Activated T-helper 17 cell treated with anti-CD3 and anti-CD28 coated beads, Interleukin-2, amount 50 U/mL, for 72 hours (primary cell): ENCODE data around the gene GRM2. TPM values are rescaled to one million over a fixed set of nuclear protein-coding genes. Genes with fewer than 3 reads are reported as not detected.

ENCODE experiments used
- ATAC-seq: fragments of 150-1000 bp; cut with Tn5 transposase; replicated peaks from 2 replicates; pipeline ENCODE4 v1.10.0; 2021; ENCODE audit warnings: mild to moderate bottlenecking, moderate library complexity
- H3K27ac Mint-ChIP-seq: one replicate; pipeline ENCODE4 v1.8.0; 2022; ENCODE audit warnings: mixed read lengths
- H3K27me3 Mint-ChIP-seq: one replicate; pipeline ENCODE4 v1.8.0; 2022; ENCODE audit warnings: mixed read lengths
- H3K36me3 Mint-ChIP-seq: one replicate; pipeline ENCODE4 v1.8.0; 2022; ENCODE audit warnings: low read depth, mild to moderate bottlenecking, mixed read lengths
- H3K4me1 Mint-ChIP-seq: one replicate; pipeline ENCODE4 v1.8.0; 2022; ENCODE audit warnings: mixed read lengths
- H3K4me3 Mint-ChIP-seq: one replicate; pipeline ENCODE4 v1.8.0; 2022; ENCODE audit warnings: mild to moderate bottlenecking, mixed read lengths
- H3K9me3 Mint-ChIP-seq: one replicate; pipeline ENCODE4 v1.8.0; 2022; ENCODE audit warnings: mixed read lengths
- total RNA-seq, 2 donors: library from RNA; stranded (reverse); gene quantifications; one replicate each; pipeline ENCODE4 v1.2.3, GENCODE V29; 2022

Gene GRM2
- total RNA-seq, 2 donors from 2014 or later: 0.45 to 0.73 TPM

DNA sequence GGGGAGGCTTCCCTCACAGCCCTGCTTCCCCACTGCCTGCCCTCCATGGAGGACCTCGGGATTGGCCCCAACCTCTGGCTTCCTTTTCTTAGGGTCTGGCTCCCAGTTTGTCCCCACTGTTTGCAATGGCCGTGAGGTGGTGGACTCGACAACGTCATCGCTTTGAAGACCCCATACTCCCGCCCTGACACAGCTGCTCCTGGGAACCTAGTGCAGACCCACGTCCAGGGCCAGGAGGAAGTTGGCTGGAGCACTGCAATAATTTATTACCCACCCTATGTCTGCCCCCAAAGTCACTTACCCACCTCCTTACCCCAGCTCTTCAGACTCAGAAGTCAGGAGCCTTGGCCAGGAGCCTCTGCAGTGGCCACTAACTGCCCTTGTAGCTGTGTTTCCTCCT lies 11.1 kb downstream of the GRM2 start:
- no peak for ATAC-seq

DNA sequence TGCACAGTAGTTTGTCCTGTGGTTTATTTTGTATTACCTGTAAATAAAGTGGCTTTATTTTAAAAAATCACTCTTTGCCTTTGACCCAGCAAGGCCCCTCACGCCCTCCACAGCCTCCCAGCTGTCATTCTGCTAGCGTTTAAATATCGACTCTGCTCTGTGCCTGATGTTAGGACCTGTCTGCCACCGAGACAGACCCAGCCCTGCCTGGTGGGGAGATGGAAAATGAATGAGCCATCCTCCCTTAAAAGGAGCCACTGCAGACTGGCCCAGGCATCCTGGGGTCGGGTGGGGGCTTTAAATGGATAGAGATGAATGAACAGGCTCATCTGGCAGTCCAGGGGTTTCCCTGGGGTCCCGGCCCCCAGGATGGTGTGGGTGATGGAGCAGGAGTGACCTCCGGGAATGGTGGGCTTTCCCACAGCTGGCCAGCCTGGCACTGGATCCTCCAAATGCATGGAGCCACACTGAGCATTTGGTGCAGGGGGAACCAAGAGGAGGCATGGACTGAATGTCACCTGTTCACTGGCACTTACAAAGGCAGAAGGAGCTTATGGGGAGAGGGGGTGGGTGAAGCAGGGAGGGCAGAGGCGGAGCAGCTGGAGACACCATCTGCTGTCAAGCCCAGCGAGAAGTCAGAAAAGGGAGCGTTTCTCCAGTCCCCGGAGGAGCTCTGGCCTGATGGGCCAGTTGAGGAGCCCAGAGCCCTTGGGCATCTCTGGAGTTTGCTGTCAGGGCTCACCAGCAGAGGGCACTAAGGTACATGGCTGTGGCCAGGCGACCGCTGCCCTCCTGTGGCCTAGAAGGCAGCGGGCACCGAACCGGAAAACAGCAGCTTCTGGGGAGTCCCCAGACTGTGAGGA lies 11.9 kb downstream of the GRM2 start:
- Mint-ChIP-seq H3K27me3 (no peaks in the 10 kb centered on the region), H3K27ac (peak overlapping the region; percentile 46), H3K36me3 (no peaks in the 10 kb centered on the region), H3K4me1 (peaks cover 17% of the 10 kb centered on the region), H3K4me3 (no peak overlapping the region), H3K9me3 (no peaks in the 10 kb centered on the region)
- ATAC-seq: peak; percentile 96

More for the DNA sequence above, 11.1 kb downstream of the GRM2 start:
- Mint-ChIP-seq H3K9me3 (no peaks in the 10 kb centered on the region), H3K36me3 (no peaks in the 10 kb centered on the region), H3K27me3 (no peaks in the 10 kb centered on the region), H3K4me3 (no peak overlapping the region), H3K4me1 (peaks cover 17% of the 10 kb centered on the region), H3K27ac (no peak overlapping the region)

DNA sequence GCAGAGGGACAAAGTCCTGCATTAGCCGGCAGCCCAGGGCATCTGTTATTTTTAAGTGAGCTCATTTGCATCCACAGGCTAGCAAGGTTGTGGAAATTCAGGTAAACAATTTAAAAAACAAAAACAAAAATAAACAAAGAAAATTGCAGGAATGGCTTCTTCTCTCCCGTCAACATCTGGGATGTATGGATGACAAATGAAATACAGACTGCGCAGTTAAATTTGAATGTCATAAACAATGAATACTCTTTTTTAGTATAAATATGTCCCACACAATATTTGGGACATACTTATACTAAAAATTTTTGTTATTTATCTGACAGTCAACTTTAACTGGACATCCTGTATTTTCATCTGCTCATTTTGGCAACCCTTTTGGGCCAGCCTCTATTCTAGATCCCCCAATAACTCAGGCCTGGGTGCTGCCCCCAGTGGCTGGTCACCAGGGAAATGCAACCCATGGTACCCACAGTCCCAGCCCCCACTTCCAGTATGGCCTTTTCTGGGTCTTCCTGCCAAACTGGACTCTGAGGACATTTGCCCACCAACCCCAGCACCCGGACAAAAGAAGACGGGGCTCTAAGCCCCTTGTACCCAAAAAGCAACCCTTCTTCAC lies 12.7 kb downstream of the GRM2 start:
- no peak for ATAC-seq
- Mint-ChIP-seq H3K36me3 (no peaks in the 10 kb centered on the region), H3K27ac (peak overlapping the region; percentile 46)

DNA sequence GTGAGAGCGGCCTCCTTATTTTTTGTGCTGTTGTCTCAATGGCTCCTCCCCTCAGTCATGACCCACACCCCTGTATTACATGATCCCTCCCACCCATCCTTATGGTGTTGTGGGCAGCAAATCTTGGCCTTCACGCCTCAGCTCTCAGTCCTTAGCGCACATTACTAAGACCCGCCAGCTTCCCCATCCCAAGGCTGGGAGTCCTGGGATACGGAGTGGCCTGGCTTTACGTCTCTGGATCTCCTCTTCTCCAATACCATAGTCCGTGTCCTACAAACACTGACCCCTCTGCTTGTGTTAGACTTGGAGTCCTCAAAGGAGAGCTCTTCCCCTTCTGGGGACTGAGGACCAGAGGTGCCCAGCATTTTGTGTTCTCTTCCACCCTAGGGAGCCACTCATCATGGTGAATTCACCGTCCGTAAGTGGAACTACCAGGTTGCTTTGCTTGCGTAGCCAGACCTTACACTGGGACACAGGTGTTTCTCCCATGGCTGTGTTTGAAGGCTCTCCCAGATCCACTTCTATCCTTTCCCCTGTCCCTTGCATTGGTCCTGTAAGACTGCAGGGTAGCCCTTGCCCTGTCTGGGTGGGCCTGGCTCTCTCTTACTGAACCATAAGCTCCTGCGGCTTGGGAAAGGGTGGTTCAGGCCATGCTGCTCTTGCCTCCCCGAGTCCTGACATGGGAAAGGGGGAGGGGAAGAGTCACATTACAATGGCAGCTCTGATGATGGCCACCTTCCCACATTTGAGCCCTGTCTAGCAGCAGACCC lies 13.6 kb downstream of the GRM2 start:
- Mint-ChIP-seq H3K27me3 (no peaks in the 10 kb centered on the region), H3K36me3 (no peaks in the 10 kb centered on the region), H3K27ac (peak overlapping the region; percentile 71), H3K4me1 (peaks cover 17% of the 10 kb centered on the region), H3K9me3 (no peaks in the 10 kb centered on the region), H3K4me3 (no peak overlapping the region)
- no peak for ATAC-seq

More for the DNA sequence above, 12.7 kb downstream of the GRM2 start:
- no peaks in the 10 kb centered on the region for H3K27me3 Mint-ChIP-seq
- no peak overlapping the region for H3K4me3 Mint-ChIP-seq
- H3K9me3 Mint-ChIP-seq: no peaks in the 10 kb centered on the region
- peaks cover 17% of the 10 kb centered on the region for H3K4me1 Mint-ChIP-seq

DNA sequence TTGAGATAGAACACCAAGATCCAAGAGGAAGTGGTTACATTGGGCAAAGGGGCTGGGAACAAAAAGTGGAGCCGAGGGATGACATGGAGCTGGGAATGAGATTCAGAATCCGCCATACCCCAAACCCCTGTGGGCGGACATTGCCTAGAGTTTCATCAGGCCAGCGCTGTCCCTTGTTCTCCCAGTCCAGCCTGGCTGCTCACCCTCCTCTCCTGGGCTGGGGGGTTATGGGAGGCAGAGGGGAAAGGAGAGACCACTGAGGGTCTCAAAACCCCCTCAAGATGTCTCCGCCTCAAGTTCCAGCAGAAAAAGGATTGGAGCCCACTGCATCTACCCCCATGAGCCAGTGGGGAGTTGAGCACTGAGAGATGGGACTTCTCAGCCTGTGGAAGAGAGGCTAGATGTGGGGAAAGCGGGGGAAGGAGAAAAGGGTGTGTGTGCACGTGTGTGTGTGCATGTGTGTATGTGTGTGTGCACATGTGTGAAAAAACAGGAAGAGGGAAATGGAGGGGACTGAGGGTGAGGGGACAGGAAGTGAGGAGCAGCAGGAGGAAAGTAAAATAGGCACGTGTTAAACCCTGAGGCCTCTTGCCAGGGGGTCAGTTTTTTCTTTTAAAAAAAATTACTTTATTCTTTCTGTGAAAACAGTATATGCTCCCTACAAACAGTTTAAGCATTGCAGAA lies 14.3 kb downstream of the GRM2 start:
- no peaks in the 10 kb centered on the region for H3K27me3 Mint-ChIP-seq
- H3K4me1 Mint-ChIP-seq: peaks cover 17% of the 10 kb centered on the region
- no peaks in the 10 kb centered on the region for H3K9me3 Mint-ChIP-seq
- no peaks in the 10 kb centered on the region for H3K36me3 Mint-ChIP-seq
- ATAC-seq: no peak
- H3K4me3 Mint-ChIP-seq: no peak overlapping the region
- H3K27ac Mint-ChIP-seq: peak overlapping the region; percentile 71

DNA sequence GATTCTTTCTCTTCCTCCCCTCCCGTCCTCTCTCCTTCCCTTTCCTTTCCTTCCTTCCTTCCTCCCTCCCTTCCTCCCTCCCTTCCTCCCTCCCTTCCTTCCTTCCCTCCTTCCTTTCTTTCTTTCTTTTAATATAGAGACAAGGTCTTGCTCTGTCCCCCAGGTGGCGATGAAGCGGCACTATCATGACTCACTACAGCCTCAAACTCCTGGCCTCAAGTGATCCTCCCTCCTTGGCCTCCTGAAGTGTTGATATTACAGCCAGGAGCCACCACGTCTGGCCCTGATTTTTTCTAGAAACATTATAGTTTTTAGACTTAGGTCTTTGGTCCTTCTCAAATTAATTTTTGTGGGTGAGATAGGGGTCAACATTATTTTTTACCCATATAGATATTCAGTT lies 15.5 kb downstream of the GRM2 start:
- ATAC-seq: peak; percentile 22
- Mint-ChIP-seq H3K9me3 (no peaks in the 10 kb centered on the region), H3K27ac (no peak overlapping the region), H3K27me3 (no peaks in the 10 kb centered on the region), H3K4me3 (no peak overlapping the region), H3K36me3 (no peaks in the 10 kb centered on the region), H3K4me1 (peaks cover 17% of the 10 kb centered on the region)

DNA sequence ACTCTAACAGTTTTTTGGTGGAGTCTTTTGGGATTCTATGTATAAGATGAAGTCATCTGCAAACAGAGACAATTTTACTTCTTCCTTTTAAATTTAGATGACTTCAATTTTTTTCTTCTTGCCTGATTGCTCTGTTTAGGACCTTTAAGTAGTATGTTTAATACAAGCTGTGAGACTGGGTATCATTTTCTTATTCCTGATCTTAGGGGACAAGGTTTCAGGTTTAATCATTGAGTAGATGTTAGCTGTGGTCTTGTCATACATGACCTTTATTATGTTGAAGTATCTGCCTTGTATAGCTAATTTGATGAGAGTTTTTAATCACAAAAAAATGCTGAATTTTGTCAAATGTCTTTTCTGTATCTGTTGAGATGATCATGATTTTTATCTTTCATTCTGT lies 20.6 kb downstream of the GRM2 start:
- peak; percentile 77 for ATAC-seq
- no peak overlapping the region for H3K27ac Mint-ChIP-seq
- H3K9me3 Mint-ChIP-seq: no peaks in the 10 kb centered on the region
- H3K4me3 Mint-ChIP-seq: no peak overlapping the region
- H3K27me3 Mint-ChIP-seq: peaks cover 4% of the 10 kb centered on the region
- H3K4me1 Mint-ChIP-seq: peaks cover 10% of the 10 kb centered on the region
- no peaks in the 10 kb centered on the region for H3K36me3 Mint-ChIP-seq

DNA sequence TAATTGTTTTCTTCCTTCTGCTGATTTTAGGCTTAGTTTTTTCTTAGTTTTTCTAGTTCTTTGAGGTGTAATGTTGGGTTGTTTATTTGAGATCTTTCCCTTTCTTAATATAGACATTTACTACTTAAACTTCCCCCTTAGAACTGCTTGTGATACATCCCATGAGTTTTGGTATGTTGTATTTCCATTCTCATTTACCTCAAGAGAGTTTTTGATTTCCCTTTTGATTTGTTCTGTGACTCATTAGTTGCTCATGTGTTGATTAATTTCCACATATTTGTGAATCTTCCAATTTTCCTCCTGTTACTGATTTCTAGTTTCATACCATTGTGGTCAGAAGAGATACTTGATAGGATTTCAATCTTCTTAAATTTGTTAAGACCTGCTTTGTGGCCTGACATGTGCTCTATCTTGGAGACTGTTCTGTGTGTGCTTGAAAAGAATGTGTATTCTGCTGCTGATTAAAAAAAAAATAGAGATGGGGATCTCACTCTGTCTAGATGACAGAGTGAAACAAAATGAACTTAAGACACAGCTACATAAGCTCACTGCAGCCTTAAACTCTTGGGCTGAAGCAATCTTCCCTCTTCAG lies 22.3 kb downstream of the GRM2 start:
- Mint-ChIP-seq H3K27ac (no peak overlapping the region), H3K9me3 (no peaks in the 10 kb centered on the region), H3K4me3 (no peak overlapping the region), H3K4me1 (peaks cover 14% of the 10 kb centered on the region), H3K36me3 (no peaks in the 10 kb centered on the region), H3K27me3 (peaks cover 4% of the 10 kb centered on the region)
- ATAC-seq: peak; percentile 69

DNA sequence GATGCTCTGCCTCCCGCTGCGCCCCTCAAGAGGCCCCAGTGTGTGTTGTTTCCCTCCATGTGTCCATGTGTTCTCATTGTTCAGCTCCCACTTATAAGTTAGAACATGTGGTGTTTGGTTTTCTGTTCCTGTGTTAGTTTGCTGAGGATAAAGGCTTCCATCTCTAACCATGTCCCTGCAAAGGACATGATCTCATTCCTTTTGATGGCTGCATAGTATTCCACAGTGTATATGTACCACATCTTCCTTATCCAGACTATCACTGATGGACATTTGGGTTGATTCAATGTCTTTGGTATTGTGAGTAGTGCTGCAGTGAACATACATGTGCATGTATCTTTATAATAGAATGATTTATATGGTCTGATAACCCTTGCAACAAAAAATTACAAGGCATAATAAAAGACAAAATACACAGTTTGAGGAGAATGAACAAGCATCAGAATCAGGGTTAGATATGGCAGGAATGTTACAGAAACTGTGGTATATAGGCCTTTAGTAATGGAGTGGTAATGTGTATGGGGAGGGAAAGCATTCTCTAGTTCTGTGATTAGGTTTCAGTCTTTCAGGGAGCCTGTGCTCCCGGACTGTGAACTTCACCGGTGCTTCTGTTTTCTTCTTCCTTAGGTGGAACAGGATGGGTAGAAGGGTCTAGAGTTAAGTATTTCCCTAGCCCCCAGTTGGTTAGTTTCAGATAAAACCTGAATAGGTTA lies 27.1 kb downstream of the GRM2 start:
- peak; percentile 48 for ATAC-seq
- Mint-ChIP-seq H3K4me1 (peaks cover 18% of the 10 kb centered on the region), H3K4me3 (peak overlapping the region; percentile 40), H3K9me3 (no peaks in the 10 kb centered on the region), H3K36me3 (no peaks in the 10 kb centered on the region), H3K27ac (peak overlapping the region; percentile 3), H3K27me3 (peaks cover 26% of the 10 kb centered on the region)

DNA sequence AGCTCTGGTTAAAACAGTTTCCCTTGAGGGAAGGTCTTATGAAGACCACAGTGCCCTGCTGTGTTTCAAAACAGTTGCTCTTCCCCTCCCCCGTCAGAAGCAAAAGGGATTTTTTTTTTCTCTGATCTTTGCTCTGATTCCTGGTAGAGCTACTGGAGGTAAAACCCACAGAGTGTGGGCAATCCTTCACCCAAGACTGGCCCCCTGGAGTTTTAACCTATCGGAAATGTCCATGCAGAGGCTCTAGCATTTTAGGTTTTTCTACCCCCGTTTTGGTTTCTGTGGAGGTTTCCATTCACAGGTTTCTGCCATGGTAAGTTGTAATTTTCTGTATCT lies 27.7 kb downstream of the GRM2 start:
- Mint-ChIP-seq H3K4me1 (peaks cover 15% of the 10 kb centered on the region), H3K27me3 (peaks cover 29% of the 10 kb centered on the region), H3K27ac (peak overlapping the region; percentile 3), H3K4me3 (peak overlapping the region; percentile 40), H3K9me3 (no peaks in the 10 kb centered on the region), H3K36me3 (no peaks in the 10 kb centered on the region)
- peak; percentile 78 for ATAC-seq

DNA sequence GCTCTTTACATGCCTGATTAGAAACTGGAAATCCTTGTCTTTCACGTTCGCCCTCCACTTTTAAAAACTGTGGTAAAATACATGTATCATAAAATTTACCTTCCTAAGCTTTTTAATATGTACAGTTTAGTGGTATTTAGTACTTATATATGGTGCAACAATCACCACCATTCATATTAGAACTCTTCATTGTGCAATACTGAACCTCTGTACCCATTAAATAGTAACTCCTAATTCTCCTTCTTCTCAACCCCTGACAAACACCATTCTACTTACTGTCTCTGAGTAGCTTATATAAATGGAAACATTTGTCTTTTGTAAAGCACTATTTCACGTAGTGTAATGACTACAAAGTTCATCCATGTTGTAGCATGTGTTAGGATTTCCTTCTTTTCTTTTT lies 28.2 kb downstream of the GRM2 start:
- Mint-ChIP-seq H3K36me3 (no peaks in the 10 kb centered on the region), H3K4me3 (peak overlapping the region; percentile 40), H3K27ac (peak overlapping the region; percentile 3), H3K27me3 (peaks cover 29% of the 10 kb centered on the region), H3K9me3 (no peaks in the 10 kb centered on the region), H3K4me1 (peaks cover 15% of the 10 kb centered on the region)
- ATAC-seq: no peak

DNA sequence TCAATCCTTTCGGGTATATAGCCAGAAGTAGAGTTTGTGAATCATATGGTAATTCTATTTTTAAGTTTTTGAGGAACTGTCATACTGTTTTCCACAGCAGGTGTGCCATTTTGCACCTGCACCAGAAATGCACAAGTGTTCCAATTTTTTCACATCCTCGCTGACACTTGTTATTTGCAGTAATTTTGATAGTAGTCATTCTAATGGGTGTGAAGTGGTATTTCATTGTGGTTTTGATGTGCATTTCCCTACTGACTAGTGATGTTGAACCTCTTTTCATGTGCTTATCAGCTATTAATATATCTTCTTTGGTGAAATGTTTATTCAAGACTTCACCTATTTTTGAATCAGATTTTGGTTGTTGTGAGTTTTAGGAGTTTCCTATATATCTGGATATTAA lies 29.1 kb downstream of the GRM2 start:
- H3K9me3 Mint-ChIP-seq: no peaks in the 10 kb centered on the region
- ATAC-seq: no peak
- H3K27me3 Mint-ChIP-seq: peaks cover 29% of the 10 kb centered on the region
- H3K4me3 Mint-ChIP-seq: no peak overlapping the region
- no peak overlapping the region for H3K27ac Mint-ChIP-seq
- peaks cover 15% of the 10 kb centered on the region for H3K4me1 Mint-ChIP-seq
- no peaks in the 10 kb centered on the region for H3K36me3 Mint-ChIP-seq

DNA sequence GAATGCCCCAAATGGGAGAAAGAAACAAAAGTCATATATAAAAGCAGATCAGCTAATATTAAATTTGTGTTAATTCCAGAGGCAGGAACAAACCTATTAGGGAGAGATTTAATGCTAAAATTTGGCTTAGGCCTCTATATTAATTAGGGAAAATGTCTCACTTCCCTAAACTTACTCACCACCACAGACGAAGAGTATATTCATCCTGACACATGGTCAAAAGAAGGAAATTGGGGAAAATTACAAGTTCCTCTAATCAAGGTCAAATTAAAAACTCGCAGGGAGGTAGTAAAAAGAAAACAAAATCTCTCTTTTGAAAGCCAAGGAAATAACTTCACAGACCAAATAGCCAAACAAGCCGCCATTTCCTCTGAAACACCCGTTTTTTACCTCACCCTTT lies 32.2 kb downstream of the GRM2 start:
- H3K27me3 Mint-ChIP-seq: peaks cover 25% of the 10 kb centered on the region
- no peak overlapping the region for H3K4me3 Mint-ChIP-seq
- H3K27ac Mint-ChIP-seq: no peak overlapping the region
- ATAC-seq: no peak
- H3K36me3 Mint-ChIP-seq: no peaks in the 10 kb centered on the region
- H3K9me3 Mint-ChIP-seq: no peaks in the 10 kb centered on the region
- H3K4me1 Mint-ChIP-seq: peaks cover 12% of the 10 kb centered on the region
